Measurements from ENCODE around the gene ZNF740.

ZNF740 gene

DNA sequence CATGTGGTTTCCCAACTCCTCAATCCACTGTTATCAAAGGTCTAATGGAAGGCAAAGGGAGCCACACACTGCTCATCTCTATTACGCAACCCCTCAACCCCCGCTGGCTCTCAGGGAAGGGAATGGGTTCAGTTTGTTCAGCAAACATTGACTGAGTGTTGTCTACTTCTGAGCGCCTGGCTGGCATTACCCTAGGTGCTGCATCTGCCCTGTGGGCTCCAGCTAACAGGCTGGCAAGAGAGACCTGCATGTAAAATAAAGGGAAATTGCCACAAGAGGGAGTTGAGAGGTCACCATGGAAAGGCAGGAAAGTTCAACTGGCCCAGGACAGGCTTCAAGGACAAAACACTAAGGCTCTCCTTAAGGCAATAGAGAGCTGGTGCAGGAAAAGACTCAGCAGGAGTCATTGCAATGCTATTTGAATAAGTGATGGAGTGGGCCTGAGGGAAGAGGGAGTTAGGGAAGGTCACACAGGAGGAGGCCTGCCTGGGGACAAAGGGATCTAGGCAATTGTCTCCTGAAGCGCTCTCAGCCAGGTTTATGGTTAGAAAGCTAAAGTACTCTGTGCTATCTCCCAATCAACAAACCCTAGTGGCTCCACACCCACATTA lies 5.5 kb upstream of the ZNF740 start:
- TF ChIP-seq FOXM1 (IDR thresholded peaks at IDR 0.05; ENCODE audit: borderline replicate concordance, low read depth), result no peak
- peak; percentile 56 for TF ChIP-seq RAD21 (IDR thresholded peaks at IDR 0.05; ENCODE audit: low read depth)
- TF ChIP-seq CEBPB (IDR thresholded peaks at IDR 0.05), result peak; percentile 78

- TF ChIP-seq CREB1 (IDR thresholded peaks at IDR 0.05; ENCODE audit: low read depth) (no peak), CEBPB (IDR thresholded peaks at IDR 0.05) (no peak), EP300 (IDR thresholded peaks at IDR 0.05; ENCODE audit: borderline replicate concordance) (no peak), RAD21 (IDR thresholded peaks at IDR 0.05; ENCODE audit: low read depth) (no peak), TEAD4 (IDR thresholded peaks at IDR 0.05) (no peak), EGR1 (IDR thresholded peaks at IDR 0.05) (no peak), TCF12 (IDR thresholded peaks at IDR 0.05; ENCODE audit: low read depth) (no peak), FOXM1 (IDR thresholded peaks at IDR 0.05; ENCODE audit: borderline replicate concordance, low read depth) (no peak)
- TF ChIP-seq, protein P1, sequence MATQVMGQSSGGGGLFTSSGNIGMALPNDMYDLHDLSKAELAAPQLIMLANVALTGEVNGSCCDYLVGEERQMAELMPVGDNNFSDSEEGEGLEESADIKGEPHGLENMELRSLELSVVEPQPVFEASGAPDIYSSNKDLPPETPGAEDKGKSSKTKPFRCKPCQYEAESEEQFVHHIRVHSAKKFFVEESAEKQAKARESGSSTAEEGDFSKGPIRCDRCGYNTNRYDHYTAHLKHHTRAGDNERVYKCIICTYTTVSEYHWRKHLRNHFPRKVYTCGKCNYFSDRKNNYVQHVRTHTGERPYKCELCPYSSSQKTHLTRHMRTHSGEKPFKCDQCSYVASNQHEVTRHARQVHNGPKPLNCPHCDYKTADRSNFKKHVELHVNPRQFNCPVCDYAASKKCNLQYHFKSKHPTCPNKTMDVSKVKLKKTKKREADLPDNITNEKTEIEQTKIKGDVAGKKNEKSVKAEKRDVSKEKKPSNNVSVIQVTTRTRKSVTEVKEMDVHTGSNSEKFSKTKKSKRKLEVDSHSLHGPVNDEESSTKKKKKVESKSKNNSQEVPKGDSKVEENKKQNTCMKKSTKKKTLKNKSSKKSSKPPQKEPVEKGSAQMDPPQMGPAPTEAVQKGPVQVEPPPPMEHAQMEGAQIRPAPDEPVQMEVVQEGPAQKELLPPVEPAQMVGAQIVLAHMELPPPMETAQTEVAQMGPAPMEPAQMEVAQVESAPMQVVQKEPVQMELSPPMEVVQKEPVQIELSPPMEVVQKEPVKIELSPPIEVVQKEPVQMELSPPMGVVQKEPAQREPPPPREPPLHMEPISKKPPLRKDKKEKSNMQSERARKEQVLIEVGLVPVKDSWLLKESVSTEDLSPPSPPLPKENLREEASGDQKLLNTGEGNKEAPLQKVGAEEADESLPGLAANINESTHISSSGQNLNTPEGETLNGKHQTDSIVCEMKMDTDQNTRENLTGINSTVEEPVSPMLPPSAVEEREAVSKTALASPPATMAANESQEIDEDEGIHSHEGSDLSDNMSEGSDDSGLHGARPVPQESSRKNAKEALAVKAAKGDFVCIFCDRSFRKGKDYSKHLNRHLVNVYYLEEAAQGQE (IDR thresholded peaks at IDR 0.05; ENCODE audit: low read depth), result no peak
These were observed 3.8 kb upstream of the ZNF740 start for GRCh38 chr12:53176750-53177149.

- TF ChIP-seq, protein P2, sequence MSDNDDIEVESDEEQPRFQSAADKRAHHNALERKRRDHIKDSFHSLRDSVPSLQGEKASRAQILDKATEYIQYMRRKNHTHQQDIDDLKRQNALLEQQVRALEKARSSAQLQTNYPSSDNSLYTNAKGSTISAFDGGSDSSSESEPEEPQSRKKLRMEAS (IDR thresholded peaks at IDR 0.05), result no peak
- no peak for TF ChIP-seq ZBTB7A (IDR thresholded peaks at IDR 0.05; ENCODE audit: low read depth)
- TF ChIP-seq FOXM1 (IDR thresholded peaks at IDR 0.05; ENCODE audit: borderline replicate concordance, low read depth), result 0 out of 2 replicates have a peak, but pooled peaks have one; percentile 28
These were observed 769 bp upstream of the ZNF740 start for GRCh38 chr12:53179687-53180219.

DNA sequence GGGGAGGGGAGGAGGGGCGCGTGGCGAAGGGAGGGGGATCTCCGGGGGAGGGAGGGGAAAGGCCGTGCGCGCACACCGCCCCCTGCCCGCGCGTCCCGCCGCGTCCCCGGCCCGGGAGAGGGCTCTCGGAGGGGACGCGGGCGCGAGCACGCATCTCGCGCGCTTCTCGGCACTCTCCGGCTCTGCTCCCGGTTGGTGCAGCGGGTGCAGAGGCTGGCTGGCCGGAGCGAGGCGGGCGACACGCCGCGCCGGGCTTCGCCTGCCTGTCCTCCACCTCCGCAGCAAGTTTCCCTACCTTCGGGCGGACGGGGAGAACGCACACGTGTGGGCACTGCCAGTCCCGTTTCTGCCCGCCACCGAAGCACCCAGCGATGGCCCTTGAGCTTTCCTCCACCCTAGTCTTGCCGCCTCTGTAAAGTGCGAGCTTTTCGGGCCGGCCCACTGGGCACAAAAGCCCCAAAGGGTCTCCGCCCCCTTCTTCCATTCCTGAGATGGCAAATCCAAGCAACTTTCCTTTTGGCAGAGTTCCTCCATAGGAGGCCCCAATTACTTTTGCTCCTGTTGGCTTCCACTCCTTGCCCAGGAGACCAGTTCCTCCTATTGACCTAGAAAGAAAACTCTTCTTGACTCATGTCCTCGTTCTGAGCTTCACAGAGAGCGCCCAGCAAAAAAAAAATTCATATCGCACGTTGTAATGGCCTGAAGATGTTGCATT lies 566 bp downstream of the ZNF740 start:
- TF ChIP-seq EGR1 (IDR thresholded peaks at IDR 0.05) (peak; percentile 59), EP300 (IDR thresholded peaks at IDR 0.05; ENCODE audit: borderline replicate concordance) (no peak), USF1 (IDR thresholded peaks at IDR 0.05) (peak; percentile 38; the same call in 1 of the 2 replicates), FOXM1 (IDR thresholded peaks at IDR 0.05; ENCODE audit: borderline replicate concordance, low read depth) (no peak), CREB1 (IDR thresholded peaks at IDR 0.05; ENCODE audit: low read depth) (no peak), TEAD4 (IDR thresholded peaks at IDR 0.05) (0 out of 2 replicates have a peak, but pooled peaks have one; percentile 10), ZBTB7A (IDR thresholded peaks at IDR 0.05; ENCODE audit: low read depth) (0 out of 2 replicates have a peak, but pooled peaks have one; percentile 36), YY1 (IDR thresholded peaks at IDR 0.05; ENCODE audit: low read depth) (no peak; the same call in 1 of the 2 replicates), NFIC (IDR thresholded peaks at IDR 0.05) (0 out of 2 replicates have a peak, but pooled peaks have one; percentile 22), TAF1 (IDR thresholded peaks at IDR 0.05; ENCODE audit: low read depth) (peak; percentile 56; the same call in 1 of the 2 replicates), RAD21 (IDR thresholded peaks at IDR 0.05; ENCODE audit: low read depth) (no peak), TCF12 (IDR thresholded peaks at IDR 0.05; ENCODE audit: low read depth) (no peak), CEBPB (IDR thresholded peaks at IDR 0.05) (no peak)
- TF ChIP-seq, protein P1 (IDR thresholded peaks at IDR 0.05; ENCODE audit: low read depth), result no peak
- TF ChIP-seq, protein P2 (IDR thresholded peaks at IDR 0.05), result peak; percentile 78

GRCh38 chr12:53181935-53182334 lies 1.4 kb downstream of the ZNF740 start:
- no peak for TF ChIP-seq USF1 (IDR thresholded peaks at IDR 0.05)
- TF ChIP-seq, protein P1 (IDR thresholded peaks at IDR 0.05; ENCODE audit: low read depth), result no peak
- TF ChIP-seq EP300 (IDR thresholded peaks at IDR 0.05; ENCODE audit: borderline replicate concordance), result no peak
- no peak for TF ChIP-seq NFIC (IDR thresholded peaks at IDR 0.05)
- TF ChIP-seq FOXM1 (IDR thresholded peaks at IDR 0.05; ENCODE audit: borderline replicate concordance, low read depth), result no peak

Data from Ishikawa (cell line).